A549 (cell line): ENCODE measurements around the gene ZNF511. TPM values are rescaled to one million over a fixed set of nuclear protein-coding genes. Genes with fewer than 3 reads are reported as not detected.

ENCODE experiments used
- ATAC-seq, 2 experiments: fragments of 200-7000 bp in 1 of 2; fragments of >200 bp in 1 of 2; cut with Nextera tagmentation in 1 of 2; cut with Tn5 transposase in 1 of 2; 3 replicates each; pipeline versions ENCODE4 v1.8.0 to v1.9.1; 2018 to 2020; ENCODE audit warnings: mild to moderate bottlenecking in 1 of 2, moderate library complexity in 1 of 2
- CTCF ChIA-PET: fragments of 300-600 bp; sonication (Branson Sonifier 250); formaldehyde crosslinking; extraction: SDS; loops from one replicate; lab custom pipeline; 2021; ENCODE audit warnings: antibody characterized with exemption, inconsistent platforms; lab: Yijun Ruan, JAX
- POLR2A ChIA-PET: fragments of 350-600 bp; formaldehyde crosslinking; extraction: SDS; loops from one replicate; lab custom pipeline; 2021; ENCODE audit warnings: antibody characterized with exemption, inconsistent platforms; lab: Yijun Ruan, JAX
- DNase-seq, 2 experiments: peaks; one replicate each; pipeline versions ENCODE4 v3.0.0 to v3.0.0-alpha.2; 2011 to 2016; ENCODE audit warnings: low read depth in 1 of 2, low spot score in 1 of 2
- FAIRE-seq: peaks from 2 replicates; lab custom pipeline; 2011; peaks lifted over from hg19 to GRCh38; lab: Jason Lieb, UNC
- H3K27ac ChIP-seq, 2 experiments: fragments of >200 bp; sonication (Bioruptor Twin); formaldehyde crosslinking; 3 replicates each; pipeline ENCODE4 v1.5.1; 2016 to 2017
- H3K4me1 ChIP-seq: fragments of >200 bp; sonication (Bioruptor Twin); formaldehyde crosslinking; 3 replicates; pipeline ENCODE4 v1.6.1; 2016
- H3K4me2 ChIP-seq: fragments of >200 bp; sonication (Bioruptor Twin); formaldehyde crosslinking; 3 replicates; pipeline ENCODE4 v1.6.1; 2016
- H3K4me3 ChIP-seq: fragments of >200 bp; sonication (Bioruptor Twin); formaldehyde crosslinking; 3 replicates; pipeline ENCODE4 v1.5.1; 2016
- H3K9me3 ChIP-seq: fragments of >200 bp; sonication (Bioruptor Twin); formaldehyde crosslinking; 3 replicates; pipeline ENCODE4 v1.6.1; 2016
- CHD2 ChIP-seq: fragments of 150-350 bp; IDR thresholded peaks from 2 replicates; pipeline ENCODE4 v1.6.1; 2014; ENCODE audit warnings: low read length; ENCODE audit not compliant: partially characterized antibody
- EHMT2 ChIP-seq: fragments of 200-600 bp; sonication (generic); IDR thresholded peaks from 2 replicates; pipeline ENCODE4 v1.6.1; 2016; ENCODE audit warnings: antibody characterized with exemption, low read depth, mild to moderate bottlenecking, moderate library complexity
- FOSB ChIP-seq: fragments of 250-450 bp; sonication (Bioruptor Pico); IDR thresholded peaks from 2 replicates; pipeline ENCODE4 v1.5.0; 2020; ENCODE audit warnings: mild to moderate bottlenecking, moderate library complexity
- FOSL2 ChIP-seq, 2 experiments: fragments of 450-650 bp in 1 of 2; fragments of >200 bp in 1 of 2; sonication (Bioruptor Twin) in 1 of 2; formaldehyde crosslinking; IDR thresholded peaks; 2 replicates each; pipeline versions ENCODE4 v1.5.0 to v1.6.1; 2016 to 2020; ENCODE audit warnings: mild to moderate bottlenecking in 1 of 2, moderate library complexity in 1 of 2
- KDM1A ChIP-seq: fragments of 200-600 bp; sonication (generic); IDR thresholded peaks from 2 replicates; pipeline ENCODE4 v1.6.1; 2016; ENCODE audit warnings: low read depth, mild to moderate bottlenecking
- MAX ChIP-seq: IDR thresholded peaks from 2 replicates; pipeline ENCODE4 v1.6.1; 2012
- PBX3 ChIP-seq: IDR thresholded peaks from 2 replicates; pipeline ENCODE4 v1.6.1; 2012
- REST ChIP-seq: fragments of 200-600 bp; sonication (generic); IDR thresholded peaks from 2 replicates; pipeline ENCODE4 v1.6.1; 2016; ENCODE audit warnings: antibody characterized with exemption, mild to moderate bottlenecking, moderate library complexity
- RNF2 ChIP-seq: fragments of 200-600 bp; sonication (generic); IDR thresholded peaks from 2 replicates; pipeline ENCODE4 v1.6.1; 2016; ENCODE audit warnings: low read depth, mild to moderate bottlenecking, antibody characterized with exemption, moderate library complexity, borderline replicate concordance
- USF2 ChIP-seq: fragments of 450-650 bp; IDR thresholded peaks from 2 replicates; pipeline ENCODE4 v1.6.1; 2014; ENCODE audit warnings: antibody characterized with exemption
- WGBS: methylation state at CpG from one replicate; pipeline ENCODE4 v1.1.6; 2017; ENCODE audit errors: missing lambda C conversion rate; 5-methylcytosine and 5-hydroxymethylcytosine counted together
- polyA plus RNA-seq, 4 experiments: library from polyadenylated mRNA; depleted of rRNA in 3 of 4; stranded (reverse); fragments of >200 nt; fragmentation: RNase III in 1 of 4; extraction: RNeasy Plus Mini Kit Qiagen cat#74134 plus additional on column Dnase treatment in 1 of 4; gene quantifications; 2 replicates in 3 of 4; 3 replicates in 1 of 4; pipeline ENCODE4 v1.2.3, GENCODE V29; 2011 to 2017

Gene ZNF511
- polyA plus RNA-seq, 2 of the 4 experiments (the other 2 are of a cell fraction), result 40.2 to 43.6 TPM

- CTCF ChIA-PET, result interaction anchor here (0.7 to 9.2 kb wide), 2 partner anchors 15 to 17 kb away, joined by 3 to 76 read pairs; no protein-coding TSS in a partner anchor
- Histone ChIP-seq H3K4me1 (peaks cover 7% of the 10 kb centered on the region; the same call in 2 of the 3 replicates), H3K27ac (no peak overlapping the region)
- no peak for TF ChIP-seq FOSB (CRISPR knock-in tag)
- TF ChIP-seq REST, result no peak
- no peak for TF ChIP-seq CHD2
- TF ChIP-seq MAX, result no peak
- no peak for TF ChIP-seq FOSL2 (IDR thresholded peaks at IDR 0.05)
- no peak for TF ChIP-seq FOSL2 (CRISPR knock-in tag; IDR thresholded peaks at IDR 0.05)
- TF ChIP-seq USF2, result no peak
- no peak for TF ChIP-seq EHMT2
- no peak for TF ChIP-seq RNF2
- TF ChIP-seq PBX3, result no peak
- TF ChIP-seq, all 56 proteins: peak for 0
- H3K4me3 ChIP-seq, result no peak overlapping the region
- DNase-seq (no peak), ATAC-seq (no peak), FAIRE-seq (no peak)
- WGBS, result 82% methylated on average over 5 of the region's 5 CpGs
- H3K4me2 ChIP-seq, result no peak overlapping the region
- H3K9me3 ChIP-seq, result no peaks in the 10 kb centered on the region
- POLR2A ChIA-PET, result interaction anchor here (0.6 to 1.4 kb wide), 2 partner anchors 13 to 897 kb away, joined by 3 read pairs; no protein-coding TSS in a partner anchor
Observed at GRCh38 chr10:133344236-133344635, 35.5 kb downstream of the ZNF511 start.

- no peak for TF ChIP-seq KDM1A
- 72% methylated on average over 11 of the region's 11 CpGs for WGBS
- H3K9me3 ChIP-seq, result no peaks in the 10 kb centered on the region
- ChIA-PET CTCF (interaction anchor here (0.9 to 9.2 kb wide), 2 partner anchors 9 to 18 kb away, joined by 4 to 76 read pairs; no protein-coding TSS in a partner anchor), POLR2A (no interaction called here)
- FAIRE-seq (no peak), ATAC-seq (no peak), DNase-seq (no peak)
- H3K4me3 ChIP-seq, result no peak overlapping the region
- H3K4me2 ChIP-seq, result no peak overlapping the region
- H3K27ac ChIP-seq, result no peak overlapping the region
- peaks cover 7% of the 10 kb centered on the region; the same call in 2 of the 3 replicates for H3K4me1 ChIP-seq
Observed at GRCh38 chr10:133346413-133346812, 37.7 kb downstream of the ZNF511 start.

GRCh38 chr10:133347710-133348517, 39.2 kb downstream of the ZNF511 start:
- POLR2A ChIA-PET, result interaction anchor here (0.7 kb wide), 1 partner anchor 98 kb away, joined by 3 read pairs; no protein-coding TSS in a partner anchor
- no peak overlapping the region; the same call in 2 of the 3 replicates for H3K4me2 ChIP-seq
- no peak for DNase-seq

More at GRCh38 chr10:133347710-133348517, 39.2 kb downstream of the ZNF511 start:
- ATAC-seq (peak in 1 of 2 experiments; percentile 10; a peak in 1 of 6 replicates), FAIRE-seq (no peak)
- CTCF ChIA-PET, result interaction anchor here (2.2 to 9.2 kb wide), 2 partner anchors 19 to 29 kb away, joined by 5 to 76 read pairs; no protein-coding TSS in a partner anchor
- Histone ChIP-seq H3K4me1 (peaks cover 7% of the 10 kb centered on the region; the same call in 2 of the 3 replicates), H3K9me3 (no peaks in the 10 kb centered on the region), H3K27ac (0 out of 6 replicates have a peak overlapping the region, but pooled peaks of 1 of the 2 experiments have one; percentile 35), H3K4me3 (no peak overlapping the region)
- 42% methylated on average over 10 of the region's 16 CpGs for WGBS
- TF ChIP-seq FOSL2 (IDR thresholded peaks at IDR 0.05) (no peak), FOSL2 (CRISPR knock-in tag; IDR thresholded peaks at IDR 0.05) (0 out of 2 replicates have a peak, but pooled peaks have one; percentile 7), FOSB (CRISPR knock-in tag) (no peak)
